Measurements from ENCODE around the gene ST6GALNAC5.

Gene ST6GALNAC5

GRCh38 chr1:77012066-77012465 is 144.8 kb downstream of the ST6GALNAC5 start:
- DNase-seq (ENCODE audit: low read depth, low spot score) = no peak

DNA sequence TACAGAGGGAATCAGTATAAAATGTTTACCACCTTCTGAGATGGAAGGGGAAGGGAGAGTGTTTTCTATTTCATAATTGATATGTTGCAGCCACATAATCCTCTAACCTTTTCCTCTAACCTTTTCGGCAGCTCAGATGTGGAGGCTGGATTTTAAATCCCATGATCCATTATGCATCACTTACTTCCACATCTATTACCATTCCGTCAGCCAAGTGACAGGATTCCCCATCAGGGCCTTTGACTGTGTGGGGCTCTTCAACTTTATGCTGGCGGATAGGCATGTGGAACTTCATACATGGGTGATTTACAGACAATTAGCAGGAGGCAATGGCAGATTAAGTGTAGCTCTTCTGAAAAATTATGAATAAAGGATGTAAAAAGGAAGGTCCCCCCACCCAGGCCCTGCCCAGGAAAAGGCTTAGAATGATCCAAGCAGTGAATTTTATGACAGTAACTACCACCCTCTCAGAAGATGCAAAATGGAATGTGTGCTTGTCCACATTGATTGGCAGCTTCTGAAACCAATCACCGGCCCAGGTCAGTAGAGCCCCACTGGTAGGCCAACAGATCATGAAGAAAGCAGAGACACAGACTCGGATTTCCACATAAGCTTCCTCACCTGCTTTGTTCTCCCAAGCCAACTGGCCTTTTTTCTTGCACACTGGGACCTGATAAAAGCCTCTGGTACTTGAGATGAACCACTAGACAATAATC is 147.0 kb downstream of the ST6GALNAC5 start:
- no peak for DNase-seq (ENCODE audit: low read depth, low spot score)

- DNase-seq (ENCODE audit: low read depth, low spot score) = no peak
Observed at GRCh38 chr1:77015748-77016341, 148.6 kb downstream of the ST6GALNAC5 start.

GRCh38 chr1:77016386-77016985 is 149.2 kb downstream of the ST6GALNAC5 start:
- no peak for DNase-seq (ENCODE audit: low read depth, low spot score)

DNA sequence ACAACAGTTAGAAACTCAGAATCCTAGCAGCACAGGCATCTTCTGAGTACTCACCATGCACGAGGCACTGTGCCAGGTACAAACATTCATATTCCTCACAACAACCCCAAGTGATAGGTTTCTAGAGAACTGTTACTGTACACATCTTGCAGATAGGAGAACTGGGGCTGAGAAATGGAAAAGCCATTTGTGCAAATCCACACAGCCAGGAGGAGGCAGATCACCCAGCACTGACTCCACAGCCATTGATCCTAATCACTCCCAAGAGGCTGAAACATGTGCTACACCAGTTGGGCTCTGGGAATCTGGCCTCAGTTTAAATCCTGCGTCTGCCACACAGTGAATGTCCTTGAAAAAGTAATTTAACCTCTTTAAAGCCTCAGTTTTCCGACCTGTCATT is 151.0 kb downstream of the ST6GALNAC5 start:
- no peak for DNase-seq (ENCODE audit: low read depth, low spot score)

DNA sequence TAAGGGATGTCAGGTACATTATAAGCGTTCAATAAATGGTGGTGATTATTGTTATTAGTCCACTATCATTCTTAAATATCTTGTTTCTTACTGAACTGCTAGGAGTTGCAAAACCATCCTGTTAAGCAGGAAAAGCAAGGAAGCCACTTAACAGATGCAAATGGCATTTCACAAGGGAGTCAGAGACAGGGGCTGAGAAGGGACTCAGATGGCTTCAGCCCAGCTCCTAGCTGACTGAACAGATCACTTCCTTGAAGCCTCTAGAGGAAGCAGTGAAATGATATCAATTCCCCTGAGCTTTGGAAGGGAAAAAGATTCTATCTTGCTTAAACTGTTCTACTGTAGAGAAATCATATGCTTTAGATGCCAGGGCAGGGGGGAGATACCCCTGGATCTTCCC is 151.5 kb downstream of the ST6GALNAC5 start:
- no peak for DNase-seq (ENCODE audit: low read depth, low spot score)

GRCh38 chr1:77021732-77022131 is 154.5 kb downstream of the ST6GALNAC5 start:
- no peak for DNase-seq (ENCODE audit: low read depth, low spot score)

DNA sequence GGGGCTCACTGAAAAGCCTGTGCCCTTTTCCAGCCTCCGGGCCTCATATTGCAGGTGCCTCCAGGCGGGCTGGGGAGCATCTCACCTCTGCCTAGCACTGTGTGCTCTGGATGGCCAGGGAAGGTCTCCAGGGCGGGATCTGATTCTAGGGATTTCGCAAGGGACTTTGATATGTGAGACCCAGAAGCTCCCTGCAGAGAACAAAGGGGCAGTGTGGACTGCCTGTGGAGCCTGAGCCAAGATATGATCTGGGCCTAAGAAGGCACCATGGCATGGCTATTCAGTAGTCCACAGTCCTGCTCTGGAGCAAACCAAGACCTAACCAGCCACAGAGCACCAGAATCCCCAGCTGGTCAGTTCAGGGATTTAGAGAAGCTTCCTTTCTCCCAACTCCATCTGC is 157.2 kb downstream of the ST6GALNAC5 start:
- no peak for DNase-seq (ENCODE audit: low read depth, low spot score)

- no peak for DNase-seq (ENCODE audit: low read depth, low spot score)
Observed at GRCh38 chr1:77025599-77025998, 158.3 kb downstream of the ST6GALNAC5 start.

- DNase-seq (ENCODE audit: low read depth, low spot score) = no peak
Observed at GRCh38 chr1:77026135-77026534, 158.9 kb downstream of the ST6GALNAC5 start.

- no peak for DNase-seq (ENCODE audit: low read depth, low spot score)
Observed at GRCh38 chr1:77026640-77027039, 159.4 kb downstream of the ST6GALNAC5 start.

DNA sequence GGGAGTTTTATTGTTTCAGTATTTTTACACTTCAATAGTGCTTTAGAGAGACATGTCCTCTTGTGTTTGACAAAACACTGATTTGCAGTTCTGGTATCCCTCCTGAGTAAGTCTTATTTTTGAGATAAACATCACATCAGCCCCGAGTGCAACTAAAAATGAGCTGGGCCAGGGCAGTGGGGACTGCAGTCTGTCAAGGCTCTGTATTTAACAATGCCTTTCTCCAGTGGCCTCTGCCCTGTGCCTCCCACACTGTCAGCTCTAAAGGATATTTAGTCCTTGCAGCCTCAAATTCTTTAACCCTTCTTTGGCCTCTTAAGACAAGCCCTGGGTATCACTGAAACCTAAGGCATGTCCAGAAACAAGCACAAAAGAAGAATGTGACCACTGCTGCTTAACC is 160.6 kb downstream of the ST6GALNAC5 start:
- DNase-seq (ENCODE audit: low read depth, low spot score) = no peak

- no peak for DNase-seq (ENCODE audit: low read depth, low spot score)
Observed at GRCh38 chr1:77030401-77031105, 163.3 kb downstream of the ST6GALNAC5 start.

DNA sequence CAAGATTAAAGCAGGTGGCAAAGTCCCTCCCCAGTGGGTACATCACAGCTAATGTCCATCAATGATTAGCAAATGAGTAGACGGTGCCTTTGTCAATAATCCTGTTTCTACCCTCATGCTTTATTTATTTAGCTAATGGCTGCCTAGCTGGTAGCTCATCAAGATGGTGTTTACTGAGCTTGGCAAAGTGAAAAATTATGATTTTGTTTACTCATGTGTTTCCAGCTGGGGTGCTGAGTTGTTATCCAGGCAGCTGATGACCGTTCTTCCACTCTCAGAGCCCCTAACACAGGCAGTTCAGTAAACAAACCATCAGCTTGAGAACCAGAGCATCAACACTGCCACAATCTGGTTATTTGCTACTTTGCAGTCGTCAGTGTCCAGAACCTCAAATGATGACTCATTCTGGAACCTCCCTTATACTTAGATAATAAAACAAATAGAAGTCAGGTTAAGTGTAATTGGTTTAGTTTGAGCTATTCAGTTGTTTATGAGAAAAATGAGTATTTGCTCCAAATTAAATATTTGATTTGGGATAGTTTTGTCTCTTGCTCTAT is 163.9 kb downstream of the ST6GALNAC5 start:
- no peak for DNase-seq (ENCODE audit: low read depth, low spot score)

- DNase-seq (ENCODE audit: low read depth, low spot score) = peak; percentile 20
Observed at GRCh38 chr1:77036560-77036959, 169.3 kb downstream of the ST6GALNAC5 start.

DNA sequence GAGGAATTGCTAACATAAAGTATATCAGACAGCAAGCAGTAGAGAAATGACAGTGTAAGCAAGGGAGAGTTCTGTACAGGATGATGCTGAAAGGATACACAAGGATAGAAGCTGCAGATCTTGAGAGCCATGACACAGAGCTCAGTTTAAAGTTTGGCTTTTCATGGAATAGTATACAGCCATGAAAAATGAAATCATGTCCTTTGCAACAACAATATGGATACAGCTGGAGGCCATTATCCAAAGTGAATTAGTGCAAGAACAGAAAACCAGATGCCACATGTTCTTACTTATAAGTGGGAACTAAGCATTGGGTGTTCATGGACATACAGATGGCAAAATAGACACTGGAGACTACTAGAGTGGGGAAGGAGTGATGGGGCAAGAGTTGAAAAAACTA is 169.8 kb downstream of the ST6GALNAC5 start:
- no peak for DNase-seq (ENCODE audit: low read depth, low spot score)

DNA sequence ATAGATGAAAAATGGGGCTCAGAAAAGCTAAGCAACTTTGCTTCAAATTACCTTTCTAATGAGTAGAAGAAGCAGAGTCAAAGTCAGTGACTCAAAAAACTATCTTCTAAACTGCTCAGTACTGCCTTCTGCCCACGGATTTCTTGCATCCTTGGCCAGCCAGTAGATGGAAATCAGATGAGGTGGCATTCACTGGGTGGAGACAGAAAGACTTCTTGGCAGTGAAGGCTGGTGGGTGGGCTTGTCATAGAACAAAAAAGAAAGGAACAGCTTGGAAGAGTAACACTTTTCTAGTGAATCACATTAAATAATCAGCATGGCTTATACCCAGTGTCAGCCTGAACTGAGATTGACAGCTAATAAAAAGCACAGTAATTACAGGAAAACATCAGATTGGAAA is 170.7 kb downstream of the ST6GALNAC5 start:
- DNase-seq (ENCODE audit: low read depth, low spot score) = no peak

DNA sequence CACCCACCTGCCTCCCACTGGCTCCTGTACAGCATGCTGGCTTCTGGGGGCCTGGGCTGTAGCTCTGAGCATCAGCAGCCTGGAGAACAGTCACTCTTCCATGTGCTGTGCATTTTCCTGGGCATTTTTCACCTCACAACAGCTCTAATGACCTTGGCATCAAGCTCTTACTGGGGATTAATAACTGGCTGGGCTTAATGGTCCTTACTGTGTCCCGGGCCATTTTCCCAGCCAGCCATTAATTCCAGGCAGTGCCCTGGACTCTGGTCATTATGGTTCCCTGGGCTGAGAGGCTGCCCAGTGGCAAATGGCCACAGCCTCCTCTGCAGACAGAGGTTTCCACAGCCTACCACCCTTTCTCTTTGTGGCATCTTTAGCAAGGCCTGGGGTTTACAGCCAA is 171.8 kb downstream of the ST6GALNAC5 start:
- DNase-seq (ENCODE audit: low read depth, low spot score) = no peak

- peak; percentile 55 for DNase-seq (ENCODE audit: low read depth, low spot score)
Observed at GRCh38 chr1:77039739-77040138, 172.5 kb downstream of the ST6GALNAC5 start.

DNA sequence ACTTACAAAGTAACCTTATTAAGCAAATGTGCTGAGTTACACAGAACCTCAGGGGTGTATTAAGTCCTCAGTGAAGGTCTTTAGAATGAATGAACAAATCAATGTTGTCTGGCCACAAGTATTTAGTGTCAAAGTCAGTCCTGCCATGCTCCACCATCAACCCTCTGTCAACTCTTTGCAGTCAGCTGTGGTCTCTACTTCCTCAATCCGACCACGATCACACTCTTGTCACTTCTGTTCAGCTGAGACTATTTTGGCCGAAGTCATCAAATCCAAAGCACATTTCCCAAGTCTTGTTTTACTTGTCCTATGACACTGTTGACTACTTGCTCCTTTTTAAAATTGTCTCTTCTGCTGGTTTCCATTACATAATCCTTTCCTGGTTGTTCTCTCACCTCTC is 173.5 kb downstream of the ST6GALNAC5 start:
- no peak for DNase-seq (ENCODE audit: low read depth, low spot score)

DNA sequence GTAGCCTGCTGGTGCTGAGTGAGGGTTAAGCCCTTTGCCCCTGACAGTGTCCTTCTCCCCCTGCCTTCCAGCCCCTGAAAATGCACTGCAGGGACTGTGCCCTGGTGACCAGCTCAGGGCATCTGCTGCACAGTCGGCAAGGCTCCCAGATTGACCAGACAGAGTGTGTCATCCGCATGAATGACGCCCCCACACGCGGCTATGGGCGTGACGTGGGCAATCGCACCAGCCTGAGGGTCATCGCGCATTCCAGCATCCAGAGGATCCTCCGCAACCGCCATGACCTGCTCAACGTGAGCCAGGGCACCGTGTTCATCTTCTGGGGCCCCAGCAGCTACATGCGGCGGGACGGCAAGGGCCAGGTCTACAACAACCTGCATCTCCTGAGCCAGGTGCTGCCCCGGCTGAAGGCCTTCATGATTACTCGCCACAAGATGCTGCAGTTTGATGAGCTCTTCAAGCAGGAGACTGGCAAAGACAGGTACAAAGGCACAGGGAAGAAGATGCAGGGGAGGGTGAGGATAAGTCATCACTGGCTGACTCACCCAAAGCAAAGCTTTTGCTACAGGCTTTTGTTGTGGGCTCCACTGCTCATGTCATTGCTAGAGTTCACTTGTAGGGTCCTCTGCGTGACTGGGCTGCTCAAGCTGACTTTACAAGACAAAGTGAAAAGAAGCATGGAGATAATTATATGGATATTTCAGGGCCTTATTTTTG is 177.0 kb downstream of the ST6GALNAC5 start:
- no peak for DNase-seq (ENCODE audit: low read depth, low spot score)

DNA sequence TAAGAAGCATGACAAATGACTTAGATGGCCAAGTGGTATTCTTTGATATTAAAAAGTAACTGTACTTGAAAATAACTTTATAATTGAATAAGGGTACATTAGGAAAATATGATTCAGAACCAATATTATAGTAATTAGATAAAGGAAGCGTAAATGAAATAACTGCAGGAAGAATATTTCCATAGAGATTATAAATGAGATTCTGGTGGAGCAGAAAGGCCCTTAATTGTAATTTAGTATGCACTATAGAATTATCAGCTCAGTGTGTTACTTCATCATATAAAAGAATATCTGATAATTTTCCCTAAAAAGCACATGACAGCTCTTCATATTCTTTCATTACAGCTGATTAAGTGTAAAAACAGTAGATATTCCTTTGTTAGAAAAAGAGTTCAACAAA is 180.3 kb downstream of the ST6GALNAC5 start:
- DNase-seq (ENCODE audit: low read depth, low spot score) = no peak
